GM18909 (cell line): ENCODE results near the gene CTLA4.

Source experiments
- ATAC-seq: cut with Tn5 transposase; IDR thresholded peaks from one replicate; pipeline ENCODE4 v1.9.1; 2021; ENCODE audit warnings: mild to moderate bottlenecking; ENCODE audit not compliant: unreplicated experiment, poor library complexity

The CTLA4 gene

DNA sequence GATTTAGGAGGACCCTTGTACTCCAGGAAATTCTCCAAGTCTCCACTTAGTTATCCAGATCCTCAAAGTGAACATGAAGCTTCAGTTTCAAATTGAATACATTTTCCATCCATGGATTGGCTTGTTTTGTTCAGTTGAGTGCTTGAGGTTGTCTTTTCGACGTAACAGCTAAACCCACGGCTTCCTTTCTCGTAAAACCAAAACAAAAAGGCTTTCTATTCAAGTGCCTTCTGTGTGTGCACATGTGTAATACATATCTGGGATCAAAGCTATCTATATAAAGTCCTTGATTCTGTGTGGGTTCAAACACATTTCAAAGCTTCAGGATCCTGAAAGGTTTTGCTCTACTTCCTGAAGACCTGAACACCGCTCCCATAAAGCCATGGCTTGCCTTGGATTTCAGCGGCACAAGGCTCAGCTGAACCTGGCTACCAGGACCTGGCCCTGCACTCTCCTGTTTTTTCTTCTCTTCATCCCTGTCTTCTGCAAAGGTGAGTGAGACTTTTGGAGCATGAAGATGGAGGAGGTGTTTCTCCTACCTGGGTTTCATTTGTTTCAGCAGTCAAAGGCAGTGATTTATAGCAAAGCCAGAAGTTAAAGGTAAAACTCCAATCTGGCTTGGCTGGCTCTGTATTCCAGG, at the start of gene CTLA4:
Gene CTLA4, plus strand, starts transcription at position 211 of the 640 bp plus-strand sequence. Its CDS starts 172 bp downstream, at position 383.
- ATAC-seq, result no peak

- ATAC-seq, result no peak
These were observed 48.9 kb upstream of the CTLA4 start for GRCh38 chr2:203818656-203819055.

DNA sequence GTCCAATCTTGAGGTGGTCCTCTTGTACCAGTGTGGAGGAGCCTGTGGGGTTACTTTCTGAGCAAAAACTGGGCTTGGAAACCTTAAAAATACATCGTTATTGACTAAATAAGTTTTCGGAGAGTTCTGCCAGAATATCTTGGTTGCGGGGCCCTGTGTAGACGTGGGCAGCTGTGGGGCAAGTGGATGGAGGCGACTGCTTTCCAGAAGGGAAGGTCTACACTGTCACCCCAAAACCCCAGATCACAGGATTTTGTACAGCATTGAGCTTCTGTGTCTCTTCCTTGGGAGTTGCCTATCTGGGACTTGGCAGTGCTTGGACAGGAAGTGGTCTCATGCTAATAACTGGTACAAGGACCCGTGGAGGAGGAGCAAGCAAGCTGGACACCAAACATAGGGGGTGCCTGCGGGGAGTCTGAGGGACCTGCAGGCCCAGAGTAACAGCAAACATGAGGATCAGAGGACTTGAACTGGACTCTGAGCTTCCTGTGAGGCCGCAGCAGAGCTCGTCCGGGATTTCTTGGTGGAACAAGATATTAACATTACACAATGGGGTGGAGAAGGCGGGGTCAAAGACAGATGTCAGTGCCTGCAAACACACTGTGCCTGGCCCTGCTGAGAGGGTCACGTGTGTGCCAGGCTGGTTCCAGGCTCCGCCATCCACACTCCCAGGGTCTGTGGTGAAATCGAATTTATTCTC, 48.0 kb upstream of the CTLA4 start:
- no peak for ATAC-seq

GRCh38 chr2:203820969-203821368, 46.6 kb upstream of the CTLA4 start:
- ATAC-seq, result peak; percentile 89

GRCh38 chr2:203822240-203822639, 45.3 kb upstream of the CTLA4 start:
- no peak for ATAC-seq

DNA sequence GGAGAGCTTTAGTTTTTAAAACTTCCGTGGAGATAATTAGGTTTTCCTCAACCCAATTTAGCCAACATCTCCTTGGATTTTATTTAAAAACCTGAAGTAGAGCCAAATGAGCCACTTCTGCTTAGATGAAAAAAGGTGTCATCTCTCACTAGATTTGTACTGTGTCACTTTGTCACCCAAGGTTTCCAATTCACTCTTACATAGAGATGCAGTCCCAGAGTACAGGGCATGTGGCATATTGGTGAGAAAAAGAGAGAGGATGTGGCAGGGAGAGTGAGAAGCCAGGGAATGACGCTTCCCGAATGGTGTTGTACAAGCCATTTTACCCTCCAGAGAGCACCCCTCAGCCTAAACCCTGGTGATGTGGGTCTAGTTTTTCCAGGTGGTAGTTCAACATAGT, 44.4 kb upstream of the CTLA4 start:
- ATAC-seq, result no peak

DNA sequence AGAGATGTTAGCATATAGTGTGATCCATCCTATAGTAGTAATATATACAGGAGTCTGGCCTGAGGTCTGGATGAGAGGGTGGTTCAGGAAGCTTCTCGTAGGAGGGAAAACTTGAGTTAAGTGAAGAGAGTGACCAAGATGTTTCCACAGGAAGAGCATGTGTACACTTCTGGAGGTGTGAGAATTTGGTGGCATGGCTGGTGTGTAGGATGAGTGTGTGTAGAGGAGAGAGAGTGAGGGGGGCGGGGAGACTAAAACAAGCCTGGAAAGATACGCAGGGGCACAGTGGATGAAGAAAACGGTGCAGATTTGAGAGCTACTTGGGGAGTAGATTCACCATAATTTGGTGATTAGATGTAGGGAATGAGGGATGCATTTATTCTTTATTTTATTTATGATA, 43.5 kb upstream of the CTLA4 start:
- ATAC-seq, result no peak

DNA sequence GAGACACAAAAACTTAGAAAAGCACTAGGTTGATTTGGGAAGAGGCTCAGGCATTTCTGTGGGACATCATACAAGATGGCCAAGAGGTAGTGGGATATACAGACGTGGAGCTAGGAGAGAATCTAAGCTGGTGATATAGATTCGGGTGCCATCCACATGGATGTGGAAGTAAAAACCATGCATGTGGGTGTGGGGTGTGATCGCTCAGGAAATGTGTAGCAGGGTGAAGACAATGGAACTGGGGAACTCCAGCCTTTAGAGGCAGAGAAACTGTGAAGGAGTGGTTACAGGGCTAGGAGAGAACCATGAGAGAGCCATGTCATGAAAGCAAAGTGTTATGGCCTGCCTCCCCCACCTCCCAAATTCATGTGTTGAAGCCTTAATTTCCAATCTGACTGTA, 43.0 kb upstream of the CTLA4 start:
- no peak for ATAC-seq

GRCh38 chr2:203826704-203827103, 40.9 kb upstream of the CTLA4 start:
- no peak for ATAC-seq

DNA sequence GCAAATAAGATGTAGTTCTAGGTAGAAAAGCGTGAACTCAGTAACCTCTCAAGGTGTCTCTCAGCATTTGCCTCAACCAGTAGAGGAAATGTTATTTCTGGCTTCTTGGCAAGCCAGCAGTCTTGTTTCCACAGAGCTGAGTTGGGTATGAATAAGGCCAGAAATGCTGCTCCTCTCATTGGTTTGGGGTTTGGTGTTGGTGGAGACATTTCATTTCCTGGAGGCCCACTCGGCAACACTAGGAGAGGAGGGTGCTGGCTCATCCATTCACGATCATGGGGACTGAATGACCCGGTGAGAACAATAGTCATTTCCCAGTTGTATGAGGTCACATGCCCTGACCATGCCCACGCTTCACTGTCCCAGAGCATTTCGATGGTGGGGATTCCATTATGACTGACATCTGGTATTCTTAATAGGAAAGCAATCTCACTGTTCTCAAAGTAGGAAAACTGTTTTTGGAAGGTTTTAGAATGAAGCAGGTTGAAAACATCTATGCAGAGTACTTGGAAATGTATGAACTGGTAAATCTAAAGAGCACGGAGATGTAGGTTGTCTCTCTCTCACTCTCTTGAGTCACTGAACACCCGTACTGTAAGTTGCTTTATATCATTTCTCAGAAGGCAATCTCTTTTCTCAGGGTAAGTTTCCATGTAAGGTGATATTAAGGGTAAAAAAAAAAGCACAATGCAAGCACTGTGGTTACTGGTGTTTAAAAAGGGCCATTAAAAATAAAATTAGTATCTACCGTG, 37.1 kb upstream of the CTLA4 start:
- no peak for ATAC-seq

GRCh38 chr2:203835420-203835819, 32.2 kb upstream of the CTLA4 start:
- no peak for ATAC-seq

DNA sequence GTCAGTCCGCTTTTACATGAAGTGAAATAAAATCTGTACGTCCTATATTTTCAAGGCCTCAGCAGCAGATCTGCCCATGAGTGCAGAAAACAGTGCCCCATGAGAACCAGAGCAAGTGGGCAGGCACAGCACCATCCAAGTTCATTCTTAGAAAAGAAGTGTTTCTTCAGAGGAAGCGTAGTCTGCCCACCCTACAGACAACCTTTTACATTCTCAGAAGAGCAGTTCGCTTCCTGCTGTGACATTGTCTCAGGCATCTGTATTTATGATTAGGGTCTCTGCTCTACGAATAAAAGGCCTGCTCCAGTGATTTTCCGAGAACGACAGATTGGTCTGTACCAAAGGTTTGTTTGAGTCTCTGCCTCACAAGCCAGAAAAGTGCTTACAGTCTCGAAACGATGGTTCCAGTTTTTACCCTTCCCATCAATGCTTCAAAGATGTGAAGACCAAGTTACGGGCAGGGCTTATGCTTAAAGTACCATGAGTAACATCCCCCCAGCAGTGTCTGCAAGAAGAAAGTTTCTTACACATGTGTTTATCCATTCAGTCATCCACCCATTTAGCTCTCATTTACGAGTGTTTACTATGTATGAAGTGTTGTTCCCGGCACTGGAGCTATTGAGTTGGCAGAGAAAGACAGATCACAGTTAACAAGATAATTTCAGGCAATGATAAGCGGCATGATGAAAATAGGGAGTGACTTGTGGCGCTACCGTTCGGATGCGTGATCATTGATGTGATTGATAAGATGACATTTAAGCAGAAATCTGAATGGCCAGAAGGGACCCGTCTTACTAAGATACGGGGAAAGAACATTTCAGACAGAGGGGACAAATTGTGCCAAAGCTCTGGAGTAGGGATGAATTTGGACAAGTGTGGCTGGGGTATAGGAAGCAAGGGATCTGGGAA, 31.4 kb upstream of the CTLA4 start:
- ATAC-seq, result no peak

DNA sequence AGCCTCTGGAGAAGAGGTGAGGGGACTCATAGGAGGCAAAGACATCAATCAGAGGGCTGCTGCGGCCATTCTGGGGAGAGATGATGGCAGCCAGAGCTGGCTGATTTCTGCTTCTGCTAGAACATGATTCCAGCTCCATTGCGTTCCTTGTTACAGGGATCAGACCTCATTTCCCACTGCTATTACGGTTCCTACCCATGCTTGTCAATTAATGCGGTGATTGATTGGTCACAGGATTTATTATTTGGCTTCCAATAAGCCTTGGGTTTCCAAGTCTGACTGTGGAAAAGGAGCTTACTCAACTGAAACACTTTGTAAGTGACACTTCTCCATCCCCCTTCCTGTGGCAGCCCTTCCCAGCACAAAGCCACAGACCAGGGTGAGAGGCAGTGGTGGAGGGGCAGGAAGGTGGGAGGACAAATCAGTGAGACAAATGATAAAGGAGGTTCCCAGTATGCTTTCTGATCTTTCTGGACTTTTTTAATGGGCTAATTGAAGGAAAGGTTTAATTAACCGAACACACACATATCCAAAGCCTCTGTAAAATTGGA, 26.8 kb upstream of the CTLA4 start:
- ATAC-seq, result no peak

- ATAC-seq, result no peak
These were observed 25.9 kb upstream of the CTLA4 start for GRCh38 chr2:203841654-203842053.

DNA sequence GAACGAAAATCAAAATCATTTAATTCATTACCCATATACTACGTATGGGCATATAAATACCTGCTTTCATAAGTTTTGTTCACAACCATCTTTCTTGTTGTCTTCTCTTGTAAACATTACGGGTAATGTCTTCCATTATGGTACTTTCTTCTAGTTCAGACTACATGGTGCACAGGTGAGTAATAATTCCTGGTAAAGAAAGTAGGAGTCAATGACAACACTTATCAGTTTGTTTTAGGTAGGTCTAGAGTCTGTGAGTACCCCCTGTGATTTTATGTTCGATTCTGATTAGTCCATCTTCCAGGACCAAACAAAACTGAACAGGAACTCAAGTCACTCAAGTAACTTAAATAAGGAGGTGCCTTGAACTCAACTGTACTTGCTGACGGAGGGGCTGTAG, 25.2 kb upstream of the CTLA4 start:
- ATAC-seq, result no peak

- ATAC-seq, result no peak
These were observed 21.0 kb upstream of the CTLA4 start for GRCh38 chr2:203846490-203847105.

- ATAC-seq, result no peak
These were observed 18.6 kb upstream of the CTLA4 start for GRCh38 chr2:203849010-203849409.

DNA sequence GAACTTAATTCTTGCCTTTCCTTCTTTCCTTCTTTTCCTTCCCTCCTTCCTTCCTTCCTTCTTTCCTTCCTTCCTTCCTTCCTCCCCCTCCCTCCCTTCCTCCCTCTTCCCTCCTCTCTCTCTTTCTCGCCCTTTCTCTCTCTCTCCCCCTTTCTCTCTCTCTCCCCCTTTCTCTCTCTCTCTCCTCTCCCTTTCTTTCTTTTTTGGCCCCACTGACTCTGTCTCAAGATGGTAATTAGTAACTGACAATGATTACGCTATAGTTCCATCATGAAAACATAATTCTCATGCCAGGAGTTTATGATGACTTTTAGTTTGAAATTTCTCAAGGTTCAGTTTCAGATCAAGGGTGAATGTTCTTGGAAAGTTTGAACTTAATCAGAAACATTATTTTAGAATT, 14.8 kb upstream of the CTLA4 start:
- no peak for ATAC-seq

- no peak for ATAC-seq
These were observed 14.3 kb upstream of the CTLA4 start for GRCh38 chr2:203853271-203853670.

DNA sequence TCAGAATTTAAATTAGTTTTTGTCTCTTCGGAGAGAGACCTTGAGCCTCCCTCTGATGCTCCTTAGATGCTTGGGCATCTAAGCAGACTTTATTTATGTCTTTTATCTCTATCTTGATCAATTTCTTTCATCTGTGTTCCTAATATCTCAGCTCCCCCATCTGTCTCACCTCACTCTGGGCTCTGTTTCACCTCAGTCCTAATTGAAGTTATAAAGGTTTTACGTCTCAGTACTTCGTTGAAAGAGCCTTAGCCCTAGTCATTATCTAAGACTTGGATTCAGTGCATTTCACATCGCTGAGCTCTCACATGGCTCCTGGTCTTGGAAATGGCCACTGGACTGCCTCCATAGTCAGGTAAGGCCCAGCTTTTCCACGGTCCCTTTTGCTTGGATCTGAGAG, 13.8 kb upstream of the CTLA4 start:
- no peak for ATAC-seq
